Right ventricle myocardium inferior (tissue), 1 donor: ENCODE data around the gene SDHAF2. TPM values are rescaled to one million over a fixed set of nuclear protein-coding genes. Genes with fewer than 3 reads are reported as not detected.
"Not testable (repeated sequence)": the region's sequence is repeated elsewhere in the genome, so short reads cannot be mapped to it uniquely, and the experiment has no call there.

ENCODE experiments used
- ATAC-seq: fragments of 200-7000 bp; cut with Tn5 transposase; one replicate; pipeline ENCODE4 v1.9.1; 2020; ENCODE audit warnings: mild to moderate bottlenecking, moderate library complexity
- DNase-seq: peaks from one replicate; pipeline ENCODE4 v3.0.0; 2021; ENCODE audit errors: missing footprints
- intact Hi-C: fragments of 100-400 bp; cut with DNase I; formaldehyde crosslinking; loops from one replicate; pipeline ENCODE4 v1.11.0; 2022
- total RNA-seq: library from RNA; stranded (reverse); fragmentation: NEBNext Ultra II Directional; extraction: Animal tissue kit (Norgen Biotek cat#: 25700); gene quantifications from one replicate; pipeline ENCODE4 v1.2.1, GENCODE V29; 2021
- donor health status: DM: no; HTN: yes; CAD: no; lungs with severe emphysema.

The SDHAF2 gene
- total RNA-seq, 1 donor from 2014 or later, result 36.8 TPM

DNA sequence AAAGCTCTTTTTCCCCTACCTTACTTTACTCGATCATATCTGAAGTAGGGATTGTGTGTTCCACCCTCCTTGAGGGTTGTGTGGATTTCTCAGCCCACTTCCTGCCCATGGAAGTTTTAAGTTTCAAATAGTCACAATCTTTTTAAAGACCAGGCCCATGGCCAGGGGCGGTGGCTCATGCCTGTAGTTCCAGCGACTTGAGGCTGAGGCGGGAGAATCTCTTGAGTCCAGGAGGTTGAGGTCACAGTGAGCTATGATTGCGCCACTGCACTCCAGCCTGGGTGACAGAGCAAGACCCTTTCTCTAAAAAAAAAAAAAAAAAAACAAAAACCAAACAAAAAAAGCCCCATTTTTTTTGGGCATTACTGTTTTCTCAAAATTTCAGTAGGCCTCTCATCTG lies 42.4 kb downstream of the SDHAF2 start:
- intact Hi-C loops, result no loop called here
- ATAC-seq, result peak; percentile 84

DNA sequence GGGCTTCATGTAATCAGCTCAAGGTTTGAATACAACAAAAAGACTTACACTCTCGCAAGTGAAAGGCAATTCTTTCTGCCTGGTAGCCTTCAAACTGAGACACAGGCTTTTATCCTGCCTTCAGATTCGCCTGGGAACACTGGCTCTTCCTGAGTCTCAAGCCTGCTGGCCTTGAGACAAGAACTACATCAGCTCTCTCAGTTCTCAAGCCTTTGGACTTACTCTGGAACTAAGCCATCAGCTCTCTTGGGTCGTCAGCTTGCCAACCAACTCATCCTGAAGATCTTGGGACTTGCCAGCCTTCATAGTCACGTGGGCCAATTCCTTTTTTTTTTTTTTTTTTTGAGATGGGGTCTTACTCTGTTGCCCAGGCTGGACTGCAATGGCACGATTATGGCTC lies 42.9 kb downstream of the SDHAF2 start:
- ATAC-seq (peak; percentile 72), DNase-seq (no peak)
- intact Hi-C loops, result no loop called here

More for the DNA sequence above, 42.4 kb downstream of the SDHAF2 start:
- DNase-seq, result peak; percentile 86

DNA sequence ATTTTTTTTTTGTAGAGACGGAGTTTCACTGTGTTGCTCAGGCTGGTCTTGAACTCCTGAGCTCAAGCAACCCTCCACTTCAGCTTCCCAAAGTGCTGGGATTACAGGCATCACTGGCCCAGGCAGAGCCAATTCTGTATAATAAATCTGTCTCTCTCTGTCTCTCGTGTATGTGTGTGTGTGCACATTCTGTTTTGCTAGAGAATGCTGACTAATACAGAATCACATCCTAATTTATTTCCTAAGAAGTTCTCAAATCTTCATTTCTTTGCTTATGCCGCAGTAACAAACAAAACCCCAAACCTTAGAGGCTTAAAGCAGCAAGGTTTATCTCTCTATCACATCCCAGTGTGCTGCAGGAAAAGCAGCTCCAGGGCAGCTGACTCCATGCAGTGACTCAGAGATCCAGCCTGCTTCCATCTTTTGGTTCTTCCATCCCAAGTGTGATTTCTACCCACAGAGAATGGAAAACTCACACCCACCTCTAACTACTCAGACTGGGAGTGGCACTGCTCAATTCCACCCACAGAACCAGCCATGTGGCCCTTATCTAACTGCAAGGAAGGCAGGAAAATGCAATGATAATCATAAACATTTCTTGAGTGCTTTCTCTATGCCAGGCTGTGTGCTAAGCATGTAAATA lies 43.6 kb downstream of the SDHAF2 start:
- no peak for ATAC-seq
- intact Hi-C loops, result no loop called here
- no peak for DNase-seq

DNA sequence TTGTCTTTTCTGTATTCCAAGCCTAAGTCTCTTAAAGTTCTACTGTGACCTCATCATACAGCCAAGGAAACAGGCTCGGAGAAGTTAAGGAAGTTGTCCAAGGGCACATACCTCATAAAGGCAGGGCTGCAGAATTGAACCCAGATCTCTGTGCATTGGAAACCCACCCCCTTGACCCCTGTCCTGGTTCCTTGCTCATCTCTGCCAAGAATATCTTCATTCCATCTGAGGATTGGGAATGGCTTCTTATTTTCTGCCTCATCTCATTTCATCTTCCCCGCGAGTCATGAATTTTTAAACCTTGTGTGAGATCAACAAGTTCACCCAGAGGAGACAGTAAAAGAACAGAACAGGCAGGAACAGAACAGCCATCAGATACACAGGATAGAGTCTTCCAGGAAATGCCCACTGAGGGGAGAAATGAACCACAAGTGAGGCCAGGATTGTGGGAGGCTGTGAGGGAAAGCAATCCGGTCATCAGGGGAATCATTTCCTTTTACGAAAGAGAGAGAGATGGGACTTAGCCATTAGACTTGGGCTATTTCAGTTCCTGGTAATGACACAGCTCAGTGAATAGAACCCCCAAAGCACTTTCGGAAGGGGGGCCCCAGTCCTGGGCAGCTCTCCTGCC lies 44.2 kb downstream of the SDHAF2 start:
- ATAC-seq, result no peak
- intact Hi-C loops, result no loop called here

DNA sequence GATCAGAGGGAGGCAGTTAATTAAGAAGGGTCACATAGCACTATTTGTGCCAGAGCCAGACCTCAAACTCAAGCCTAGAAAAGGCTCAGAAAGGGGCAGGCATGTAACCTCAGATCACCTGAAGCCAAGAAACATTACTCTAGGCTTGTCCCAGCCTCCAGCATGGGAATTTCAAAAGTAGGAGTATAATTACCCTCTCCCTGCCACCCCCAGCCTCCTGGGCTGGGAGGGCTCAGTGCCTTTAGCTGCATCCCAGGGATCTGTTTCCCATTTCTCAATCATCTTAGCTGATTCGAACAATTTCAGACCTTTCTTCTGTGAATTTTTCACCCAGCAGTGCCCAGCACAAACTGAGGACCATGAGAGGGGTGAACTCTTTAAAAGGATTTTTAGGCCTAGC lies 45.5 kb downstream of the SDHAF2 start:
- intact Hi-C loops, result no loop called here
- no peak for DNase-seq
- ATAC-seq, result no peak

More for the DNA sequence above, 44.2 kb downstream of the SDHAF2 start:
- no peak for DNase-seq

DNA sequence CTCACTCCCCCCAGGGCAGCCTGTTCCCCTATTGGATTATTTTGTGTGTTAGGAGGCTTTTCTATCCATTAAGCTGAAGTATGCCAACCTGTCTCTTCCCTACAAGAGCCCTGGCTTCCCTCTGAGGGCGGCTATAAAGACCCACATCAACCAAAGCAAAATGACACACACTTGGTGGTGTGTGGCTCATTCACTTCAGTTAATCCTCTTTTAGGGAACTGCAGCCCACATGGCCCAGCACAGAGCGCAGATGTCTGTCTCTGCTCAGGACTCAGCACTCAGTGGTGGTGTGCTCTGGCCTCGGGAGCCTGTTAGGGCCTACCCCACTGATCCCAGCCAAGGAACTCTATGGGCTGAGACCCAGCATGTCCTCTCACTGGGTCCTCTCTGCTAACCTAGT lies 46.4 kb downstream of the SDHAF2 start:
- no peak for ATAC-seq
- intact Hi-C loops, result loop anchor here (2.0 kb wide), 3 partner anchors 28 to 162 kb away; no protein-coding TSS in a partner anchor
- DNase-seq, result no peak

DNA sequence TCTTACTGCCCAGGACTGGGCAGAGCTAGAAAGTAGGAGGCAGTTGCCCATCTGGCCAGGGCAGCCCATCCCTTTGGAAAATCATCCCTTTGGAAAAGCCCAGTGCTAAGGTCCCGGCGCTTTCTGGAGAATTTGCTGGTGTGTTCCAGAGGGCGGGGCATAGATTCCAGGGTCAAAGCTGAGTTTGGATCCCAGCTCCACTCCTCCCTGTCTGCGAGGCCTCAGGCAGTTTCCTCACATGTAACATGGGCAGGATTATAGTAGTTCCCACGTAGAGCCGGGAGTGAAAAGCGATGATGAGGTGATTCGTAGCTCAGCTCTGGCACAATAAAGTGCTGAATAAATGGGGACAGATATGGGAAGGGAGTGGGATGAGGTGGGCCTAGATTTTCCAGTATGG lies 47.2 kb downstream of the SDHAF2 start:
- intact Hi-C loops, result loop anchor here (1.0 to 2.0 kb wide), 4 partner anchors 28 to 162 kb away; no protein-coding TSS in a partner anchor
- ATAC-seq, result peak; percentile 17
- DNase-seq, result no peak

DNA sequence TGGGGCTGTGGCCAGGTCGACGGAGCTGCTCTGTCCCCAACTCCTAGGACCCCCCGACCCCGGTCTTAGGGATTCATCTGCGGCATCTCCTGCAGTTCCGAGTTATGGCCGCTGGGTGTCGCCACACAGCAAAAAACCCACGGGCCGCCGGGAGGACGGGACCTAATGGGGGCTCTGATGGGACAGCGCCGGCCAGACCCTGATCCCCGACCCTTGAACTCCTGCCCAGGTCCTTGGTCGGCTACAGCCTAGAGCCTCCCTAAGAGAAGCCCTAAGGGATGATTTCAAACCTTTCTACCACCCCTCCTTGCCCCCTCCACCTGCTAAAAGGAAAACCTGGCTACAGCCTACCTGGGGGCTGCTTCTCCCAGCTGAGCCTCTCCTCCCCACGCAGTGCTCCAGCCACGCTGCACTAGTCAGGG lies 47.8 kb downstream of the SDHAF2 start:
- intact Hi-C loops, result loop anchor here (1.0 to 2.0 kb wide), 4 partner anchors 29 to 161 kb away; no protein-coding TSS in a partner anchor
- ATAC-seq (no peak), DNase-seq (peak; percentile 78)

DNA sequence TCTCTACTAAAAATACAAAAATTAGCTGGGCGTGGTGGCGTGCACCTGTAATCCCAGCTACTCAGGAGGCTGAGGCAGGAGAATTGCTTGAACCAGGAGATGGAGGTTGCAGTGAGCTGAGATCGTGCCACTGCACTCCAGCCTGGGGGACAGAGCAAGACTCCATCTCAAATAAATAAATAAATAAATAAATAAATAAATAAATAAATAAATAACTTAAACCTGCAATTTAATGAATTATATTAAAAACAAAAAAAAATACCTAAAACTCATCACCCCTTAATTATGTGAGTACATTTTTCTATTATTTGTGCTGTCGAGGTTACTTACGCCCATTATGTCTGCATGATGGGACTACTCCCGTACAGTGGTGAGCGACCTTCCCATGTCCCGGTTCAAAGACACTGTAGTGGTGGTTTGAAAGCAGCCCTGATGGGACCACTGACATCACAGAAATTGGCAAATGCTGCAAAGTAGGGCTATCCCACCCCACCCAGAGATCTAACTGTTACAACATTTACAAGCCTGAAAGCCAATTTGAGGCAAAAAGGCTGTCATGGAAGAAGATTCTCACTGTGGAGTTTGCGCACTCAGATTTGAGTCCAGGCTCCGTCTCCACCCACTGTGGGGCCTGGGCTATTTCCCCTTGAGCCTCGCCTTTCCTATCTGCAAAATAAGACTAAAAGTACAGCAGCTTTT lies 49.6 kb downstream of the SDHAF2 start:
- DNase-seq, intact Hi-C loops: not testable (repeated sequence)
- peak; percentile 31 for ATAC-seq

DNA sequence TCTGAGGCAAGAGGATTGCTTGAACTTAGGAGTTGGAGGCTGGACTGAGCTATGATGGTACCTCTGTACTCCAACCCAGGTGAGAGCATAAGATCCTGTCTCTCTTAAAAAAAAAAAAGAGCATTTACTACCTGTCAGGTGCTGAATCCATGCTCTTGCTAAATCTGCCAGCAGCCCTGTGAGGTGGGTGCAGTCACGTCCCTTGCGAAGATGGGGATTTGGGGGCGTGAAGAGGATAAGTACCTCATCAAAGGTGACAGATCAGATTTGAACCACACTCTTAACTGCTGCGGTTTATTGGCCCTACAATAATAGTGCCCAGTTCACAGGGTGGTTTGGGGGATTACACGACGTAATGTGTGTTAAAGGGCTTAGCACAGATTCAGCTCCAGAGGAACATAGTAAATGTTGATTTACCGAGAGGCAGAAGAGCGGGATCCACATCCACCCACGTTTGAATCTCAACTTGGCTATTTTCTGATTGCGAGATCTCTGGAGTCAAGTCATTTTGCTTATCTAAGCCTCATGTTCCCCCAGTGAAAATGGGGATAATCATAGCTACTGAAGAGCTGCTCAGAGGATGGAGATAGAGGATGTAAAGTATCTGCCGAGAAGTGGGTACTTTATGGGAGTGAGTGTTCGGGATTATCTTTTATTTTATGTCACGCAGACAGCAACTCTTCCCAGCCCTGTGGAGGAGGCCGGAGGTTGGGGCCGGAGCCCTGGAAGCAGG lies 50.5 kb downstream of the SDHAF2 start:
- no peak for DNase-seq
- no peak for ATAC-seq
- intact Hi-C loops, result no loop called here

DNA sequence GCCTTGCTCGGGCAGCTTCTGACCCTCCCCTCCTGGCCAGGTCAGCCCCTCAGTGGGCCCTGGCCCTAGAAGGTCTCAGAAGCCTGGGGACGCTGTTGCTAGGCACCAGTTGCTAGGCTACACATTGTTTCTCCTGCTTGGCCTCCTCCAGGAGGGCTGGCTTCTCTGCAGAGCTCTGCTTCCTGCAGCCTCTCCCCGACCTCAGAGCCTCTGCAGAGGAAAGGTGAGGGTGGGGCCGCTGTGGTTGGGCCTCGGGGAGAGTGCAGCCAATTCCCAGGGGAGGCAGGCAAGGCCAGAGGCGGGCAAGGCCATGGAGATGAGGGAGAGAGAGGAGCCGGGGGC lies 51.0 kb downstream of the SDHAF2 start:
- no peak for DNase-seq
- intact Hi-C loops, result no loop called here
- ATAC-seq, result no peak

DNA sequence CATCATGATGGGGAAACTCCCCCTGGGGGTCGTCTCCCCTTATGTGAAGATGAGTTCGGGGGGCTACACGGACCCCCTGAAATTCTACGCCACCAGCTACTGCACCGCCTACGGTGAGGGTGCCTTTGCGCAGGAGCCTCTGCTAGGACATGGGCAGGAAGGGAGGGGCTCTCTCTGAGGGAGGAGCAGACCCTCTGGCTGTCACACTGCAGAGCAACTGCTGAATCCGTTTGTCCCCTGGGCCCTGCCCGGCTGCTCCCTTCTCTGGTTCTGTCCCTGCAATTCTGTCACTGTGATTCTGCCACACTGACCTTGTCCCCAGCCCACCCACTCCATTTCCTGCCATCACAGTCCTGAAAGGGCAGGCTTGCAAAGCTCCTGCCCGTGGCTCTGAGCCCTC lies 51.9 kb downstream of the SDHAF2 start:
- peak; percentile 14 for ATAC-seq
- no peak for DNase-seq
- intact Hi-C loops, result no loop called here

DNA sequence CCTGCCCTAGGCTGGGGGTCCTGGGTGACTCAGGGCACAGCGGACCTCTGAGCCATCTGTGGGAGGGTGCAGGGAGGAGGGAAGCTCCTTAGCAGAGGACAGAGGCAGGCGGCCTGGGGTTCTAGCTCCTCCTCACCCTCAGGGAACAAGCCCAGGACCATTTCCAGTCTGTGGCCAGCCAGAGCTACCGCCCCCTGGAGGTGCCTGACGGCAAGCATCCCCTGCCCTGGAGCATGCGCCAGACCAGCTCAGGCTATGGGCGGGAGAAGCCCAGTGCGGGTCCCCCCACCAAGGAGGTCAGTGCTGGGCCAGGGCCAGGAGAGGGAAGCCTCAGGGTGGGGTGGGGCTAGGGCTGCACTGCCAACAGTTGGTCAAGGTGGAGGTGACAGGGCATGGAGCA lies 52.6 kb downstream of the SDHAF2 start:
- ATAC-seq, result peak; percentile 23
- intact Hi-C loops, result no loop called here

DNA sequence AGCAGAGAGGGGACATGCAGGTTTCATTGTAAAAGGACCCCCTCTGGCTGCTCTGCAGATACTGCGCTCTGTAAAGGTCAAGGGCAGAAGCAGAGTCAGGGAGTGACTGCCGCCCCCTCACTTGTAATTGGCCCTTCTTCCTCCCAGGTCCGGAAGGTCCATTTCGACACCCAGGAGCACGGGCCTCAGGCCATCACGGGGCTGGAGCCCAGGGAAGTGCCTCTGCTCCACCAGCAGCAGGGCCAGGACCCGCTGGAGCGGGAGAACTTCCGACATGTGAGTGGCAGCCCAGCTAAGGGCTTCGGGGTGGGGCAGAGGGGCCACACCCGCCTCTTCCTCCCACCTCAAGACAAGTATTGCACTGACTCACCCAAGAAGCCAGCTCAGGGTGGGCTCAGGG lies 54.6 kb downstream of the SDHAF2 start:
- no peak for ATAC-seq
- no peak for DNase-seq
- intact Hi-C loops, result no loop called here

More for the DNA sequence above, 52.6 kb downstream of the SDHAF2 start:
- DNase-seq, result no peak

DNA sequence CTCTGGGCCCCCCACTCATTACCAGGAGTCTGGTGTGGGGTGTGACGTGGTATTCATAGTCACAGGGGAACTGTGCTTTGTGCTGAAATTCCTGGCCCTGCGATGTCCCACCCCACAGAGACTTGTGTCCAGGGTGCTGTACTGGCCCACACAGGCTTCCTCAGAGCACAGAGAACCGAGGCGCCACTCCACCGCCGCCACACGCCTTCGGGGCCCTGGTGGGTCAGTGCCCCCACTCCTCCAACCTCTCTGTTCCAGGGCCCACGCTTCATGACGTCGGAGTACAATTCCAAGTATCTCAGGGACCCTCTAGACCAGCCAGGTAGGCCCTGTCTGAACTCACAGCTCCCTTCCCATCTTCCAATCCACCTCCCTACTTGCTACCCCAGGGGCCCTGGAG lies 55.2 kb downstream of the SDHAF2 start:
- no peak for ATAC-seq
- no peak for DNase-seq
- intact Hi-C loops, result no loop called here

DNA sequence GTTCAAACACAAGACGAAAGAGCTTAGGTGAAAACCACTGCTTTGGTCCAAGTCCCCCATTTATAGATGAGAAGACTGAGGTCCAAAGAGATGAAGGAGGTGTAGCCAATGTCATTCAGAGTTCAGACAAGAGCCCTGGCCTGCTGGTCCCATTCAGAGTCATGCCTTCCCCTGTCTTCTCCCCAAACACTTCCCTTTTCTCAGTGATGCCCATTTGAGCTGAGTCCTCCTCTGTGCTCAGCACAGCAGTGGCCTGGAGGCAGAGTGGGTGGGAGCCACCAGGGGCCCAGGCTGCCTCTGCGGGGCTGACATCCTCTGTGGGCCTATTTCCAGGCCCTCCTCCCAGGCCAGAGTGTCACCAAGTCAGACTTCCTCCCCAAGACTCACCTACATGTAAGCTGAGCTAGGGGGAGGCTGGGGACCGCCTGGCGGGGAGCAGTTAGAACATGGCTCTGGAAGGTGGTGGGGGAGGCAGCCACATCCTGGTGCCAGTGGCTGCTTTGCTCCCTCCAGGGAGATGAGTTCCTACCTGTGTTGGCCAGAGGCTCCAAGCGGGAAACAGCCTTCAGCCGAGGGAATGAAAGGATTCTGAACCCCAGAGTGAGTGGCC lies 56.2 kb downstream of the SDHAF2 start:
- ATAC-seq, result no peak
- DNase-seq, result no peak
- intact Hi-C loops, result no loop called here

DNA sequence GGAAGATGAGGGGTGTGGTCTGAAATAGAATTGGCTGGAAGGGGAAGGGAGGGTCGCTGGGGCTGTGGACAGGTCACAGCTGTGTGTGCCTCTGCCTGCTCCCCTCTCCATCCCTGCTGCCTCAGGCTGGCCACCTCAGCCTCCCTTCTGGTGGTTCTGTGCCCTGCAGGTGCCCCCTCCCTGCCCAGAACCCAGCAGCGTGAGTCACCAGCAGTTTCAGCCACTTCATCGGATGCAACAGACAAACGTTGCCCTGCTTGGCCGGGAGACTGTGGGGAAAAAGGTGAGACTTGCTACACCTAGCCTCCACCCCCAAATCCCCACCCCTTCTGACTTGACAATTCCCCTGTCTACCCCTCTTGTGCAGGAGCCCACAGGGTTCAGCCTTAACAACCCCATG lies 56.9 kb downstream of the SDHAF2 start:
- intact Hi-C loops, result no loop called here
- DNase-seq (no peak), ATAC-seq (no peak)

DNA sequence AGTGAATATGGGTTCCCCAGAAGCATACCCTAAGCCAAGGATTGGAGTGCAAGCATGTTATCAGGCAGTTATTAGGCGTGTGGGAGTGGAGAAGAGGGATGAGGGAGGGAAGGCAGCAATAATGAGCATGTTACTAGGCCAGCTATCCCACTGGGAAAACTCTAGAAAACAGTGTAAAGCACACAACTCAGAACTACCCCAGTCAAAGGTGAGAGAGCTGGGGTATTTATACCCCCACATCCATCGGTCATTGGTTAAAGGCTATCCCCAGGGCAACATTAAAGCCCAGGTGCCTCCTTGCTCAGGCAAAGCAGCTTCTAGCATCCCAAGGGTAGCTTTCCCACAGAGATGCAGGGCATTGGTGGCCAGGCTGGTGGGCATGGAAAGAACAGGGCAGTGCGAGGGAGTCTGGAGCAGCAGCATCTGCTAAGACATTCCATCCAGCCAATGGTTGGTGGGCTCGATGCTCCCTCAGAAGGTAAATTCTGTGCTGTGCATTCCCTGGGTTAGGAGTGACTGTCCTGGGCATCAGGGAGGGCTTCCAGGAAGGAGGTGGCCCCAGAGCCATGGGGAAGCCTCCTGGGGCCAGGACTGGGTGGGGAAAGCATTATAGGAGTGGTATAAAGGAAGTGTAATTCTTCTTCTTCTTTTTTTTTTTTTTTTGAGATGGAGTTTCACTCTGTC lies 57.6 kb downstream of the SDHAF2 start:
- ATAC-seq, result no peak
- intact Hi-C loops, result no loop called here
- no peak for DNase-seq
